MM.1S (cell line): ENCODE data around the gene CYP2E1.
"Not testable (repeated sequence)": the region's sequence is repeated elsewhere in the genome, so short reads cannot be mapped to it uniquely, and the experiment has no call there.

Experiments used
- CTCF ChIP-seq: fragments of 300-600 bp; sonication (generic); IDR thresholded peaks from 2 replicates; pipeline ENCODE4 v1.5.1; 2016; ENCODE audit warnings: antibody characterized with exemption, low read length, mixed read lengths
- EZH2 ChIP-seq: fragments of 300-600 bp; sonication (generic); optimal IDR thresholded peaks from 2 replicates; pipeline ENCODE3; 2017; ENCODE audit warnings: low read depth, mild to moderate bottlenecking, antibody characterized with exemption, low read length, mixed read lengths

- TF ChIP-seq CTCF, EZH2: not testable (repeated sequence)
These were observed 8.6 kb upstream of the CYP2E1 start for GRCh38 chr10:133518517-133518916.
